H1 (cell line): ENCODE measurements around the gene XPO5. TPM values are rescaled to one million over a fixed set of nuclear protein-coding genes. Genes with fewer than 3 reads are reported as not detected.

Experiments
- CTCF ChIA-PET: fragments of 300-600 bp; sonication (Branson Sonifier 250); formaldehyde crosslinking; loops from one replicate; lab custom pipeline; 2021; ENCODE audit not compliant: partially characterized antibody; lab: Charles Lee
- POLR2A ChIA-PET: fragments of 300-600 bp; sonication (Branson Sonifier 250); formaldehyde crosslinking; loops from one replicate; lab custom pipeline; 2021; ENCODE audit warnings: inconsistent platforms; ENCODE audit not compliant: partially characterized antibody; lab: Charles Lee
- DNase-seq, 2 experiments: peaks; one replicate each; pipeline versions ENCODE4 v3.0.0 to v3.0.0-alpha.2; 2010 to 2022; ENCODE audit warnings: low spot score in 2 of 2, low read depth in 1 of 2, mixed read lengths in 1 of 2
- FAIRE-seq: peaks from 2 replicates; lab custom pipeline; 2011; peaks lifted over from hg19 to GRCh38; lab: Jason Lieb, UNC
- H2AFZ ChIP-seq: 2 replicates; pipeline ENCODE4 v1.8.1; 2012; ENCODE audit warnings: low read length, inconsistent platforms
- H2AK5ac ChIP-seq: 2 replicates; pipeline ENCODE4 v1.6.1; 2013; ENCODE audit warnings: low read depth, low read length
- H2BK120ac ChIP-seq: replicated peaks from 2 replicates; pipeline ENCODE3; 2013; ENCODE audit warnings: low read depth, low read length, inconsistent platforms
- H2BK12ac ChIP-seq: 2 replicates; pipeline ENCODE4 v1.6.1; 2013; ENCODE audit warnings: low read depth, low read length
- H2BK15ac ChIP-seq: 2 replicates; pipeline ENCODE4 v1.6.1; 2013; ENCODE audit warnings: low read length
- H2BK20ac ChIP-seq: 2 replicates; pipeline ENCODE4 v1.6.1; 2013; ENCODE audit warnings: low read length
- H2BK5ac ChIP-seq: 2 replicates; pipeline ENCODE4 v1.6.1; 2013; ENCODE audit warnings: low read depth, low read length
- H3K14ac ChIP-seq: 2 replicates; pipeline ENCODE4 v1.6.1; 2013; ENCODE audit warnings: inconsistent platforms; ENCODE audit not compliant: insufficient read length
- H3K18ac ChIP-seq: 2 replicates; pipeline ENCODE4 v1.6.1; 2013; ENCODE audit warnings: low read length; ENCODE audit errors: extremely low read depth
- H3K23ac ChIP-seq: 2 replicates; pipeline ENCODE4 v1.6.1; 2013; ENCODE audit warnings: inconsistent platforms; ENCODE audit not compliant: insufficient read length
- H3K23me2 ChIP-seq: 2 replicates; pipeline ENCODE4 v1.6.1; 2013; ENCODE audit warnings: low read depth, low read length
- H3K27ac ChIP-seq: 2 replicates; pipeline ENCODE4 v1.6.1; 2011; ENCODE audit warnings: low read depth, low read length, inconsistent platforms
- H3K27me3 ChIP-seq, 4 experiments: replicated peaks in 1 of 4; 1 replicate in 1 of 4; 2 replicates in 3 of 4; pipeline versions ENCODE4 v1.6.1 to v1.8.1; 2011 to 2013; ENCODE audit warnings: low read length in 3 of 4, mild to moderate bottlenecking in 3 of 4, inconsistent platforms in 2 of 4, mixed read lengths in 2 of 4, moderate library complexity in 1 of 4; ENCODE audit not compliant: control insufficient read depth in 3 of 4, insufficient read depth in 3 of 4; ENCODE audit errors: extremely low read depth in 1 of 4
- H3K36me3 ChIP-seq, 4 experiments: 2 replicates each; pipeline versions ENCODE4 v1.6.1 to v1.8.1; 2011 to 2013; ENCODE audit warnings: mild to moderate bottlenecking in 4 of 4, low read length in 3 of 4, moderate library complexity in 2 of 4, control low read depth in 1 of 4, inconsistent platforms in 1 of 4; ENCODE audit not compliant: insufficient read depth in 4 of 4, control insufficient read depth in 2 of 4
- H3K4ac ChIP-seq: replicated peaks from 2 replicates; pipeline ENCODE3; 2013; ENCODE audit warnings: low read length, low read depth, mixed read lengths, inconsistent platforms; ENCODE audit not compliant: insufficient read length
- H3K4me1 ChIP-seq, 4 experiments: replicated peaks in 1 of 4; 1 replicate in 1 of 4; 2 replicates in 3 of 4; pipeline versions ENCODE4 v1.6.1 to v1.8.1; 2011 to 2013; ENCODE audit warnings: low read length in 3 of 4, inconsistent platforms in 2 of 4, mixed read lengths in 1 of 4; ENCODE audit not compliant: insufficient read depth in 4 of 4, control insufficient read depth in 3 of 4
- H3K4me2 ChIP-seq, 2 experiments: 2 replicates each; pipeline versions ENCODE4 v1.6.1 to v1.8.1; 2011 to 2013; ENCODE audit warnings: low read depth in 2 of 2, low read length in 2 of 2, control low read depth in 1 of 2, inconsistent platforms in 1 of 2, mild to moderate bottlenecking in 1 of 2; ENCODE audit not compliant: insufficient read depth in 1 of 2
- H3K4me3 ChIP-seq, 4 experiments: fragments of 200-600, 300-600 bp in 1 of 4; sonication (generic), shearing (Covaris generic), sonication (Bioruptor Twin) in 1 of 4; 2 replicates each; pipeline versions ENCODE4 v1.5.1 to v1.8.1; 2011 to 2016; ENCODE audit warnings: low read length in 4 of 4, low read depth in 3 of 4, control low read depth in 2 of 4, inconsistent platforms in 2 of 4, mild to moderate bottlenecking in 2 of 4, mixed read lengths in 1 of 4, moderate library complexity in 1 of 4; ENCODE audit not compliant: insufficient read depth in 2 of 4; ENCODE audit errors: extremely low read depth in 1 of 4
- H3K56ac ChIP-seq: replicated peaks from 2 replicates; pipeline ENCODE3; 2013; ENCODE audit warnings: low read depth, mild to moderate bottlenecking, mixed read lengths, low read length, inconsistent platforms; ENCODE audit not compliant: insufficient read length
- H3K79me1 ChIP-seq: 2 replicates; pipeline ENCODE4 v1.6.1; 2013; ENCODE audit warnings: low read depth, low read length, control low read depth
- H3K79me2 ChIP-seq, 2 experiments: 2 replicates each; pipeline versions ENCODE4 v1.6.1 to v1.8.1; 2012 to 2013; ENCODE audit warnings: low read length in 2 of 2, mild to moderate bottlenecking in 2 of 2, inconsistent platforms in 1 of 2; ENCODE audit not compliant: insufficient read depth in 2 of 2, control insufficient read depth in 1 of 2
- H3K9ac ChIP-seq, 4 experiments: replicated peaks in 1 of 4; 1 replicate in 1 of 4; 2 replicates in 3 of 4; pipeline versions ENCODE4 v1.6.1 to v1.8.1; 2011 to 2013; ENCODE audit warnings: low read depth in 3 of 4, low read length in 3 of 4, control low read depth in 2 of 4, mild to moderate bottlenecking in 2 of 4, moderate library complexity in 2 of 4, inconsistent platforms in 1 of 4; ENCODE audit errors: extremely low read depth in 1 of 4
- H3K9me3 ChIP-seq, 2 experiments: 2 replicates each; pipeline versions ENCODE4 v1.6.1 to v1.8.1; 2012 to 2013; ENCODE audit warnings: mild to moderate bottlenecking in 2 of 2, moderate library complexity in 2 of 2, control low read depth in 1 of 2, inconsistent platforms in 1 of 2, low read depth in 1 of 2, low read length in 1 of 2, mixed read lengths in 1 of 2; ENCODE audit not compliant: insufficient read depth in 2 of 2
- H4K20me1 ChIP-seq, 2 experiments: replicated peaks in 1 of 2; 2 replicates each; pipeline versions ENCODE3 to v1.8.1; 2011 to 2013; ENCODE audit warnings: inconsistent platforms in 2 of 2, low read length in 2 of 2, mild to moderate bottlenecking in 1 of 2; ENCODE audit not compliant: insufficient read depth in 2 of 2, control insufficient read depth in 1 of 2
- H4K5ac ChIP-seq: 2 replicates; pipeline ENCODE4 v1.6.1; 2013; ENCODE audit warnings: low read length, low read depth, mixed read lengths, inconsistent platforms; ENCODE audit not compliant: insufficient read length
- H4K8ac ChIP-seq: 2 replicates; pipeline ENCODE4 v1.8.0; 2013; ENCODE audit warnings: mild to moderate bottlenecking, moderate library complexity, low read length, inconsistent platforms; ENCODE audit not compliant: insufficient read depth; ENCODE audit errors: extremely low read depth
- H4K91ac ChIP-seq: replicated peaks from 2 replicates; pipeline ENCODE3; 2013; ENCODE audit warnings: low read length, mixed read lengths, inconsistent platforms; ENCODE audit not compliant: insufficient read length
- CBX5 ChIP-seq: fragments of 300-800, 300-1000 bp; sonication (generic); IDR thresholded peaks from 2 replicates; pipeline ENCODE4 v1.7.1; 2016; ENCODE audit warnings: antibody characterized with exemption, low read length, low read depth
- CBX8 ChIP-seq: fragments of 300-800, 300-1000 bp; sonication (generic); IDR thresholded peaks from 2 replicates; pipeline ENCODE4 v1.7.1; 2016; ENCODE audit warnings: low read depth, low read length, borderline replicate concordance
- CEBPB ChIP-seq: IDR thresholded peaks from 2 replicates; pipeline ENCODE4 v1.6.1; 2012; ENCODE audit warnings: low read depth, low read length
- CREB1 ChIP-seq: IDR thresholded peaks from 2 replicates; pipeline ENCODE4 v1.6.1; 2012; ENCODE audit warnings: inconsistent platforms
- EZH2 ChIP-seq: fragments of 200-600 bp; sonication (generic); IDR thresholded peaks from 2 replicates; pipeline ENCODE4 v1.7.1; 2012; ENCODE audit warnings: low read depth, mild to moderate bottlenecking, moderate library complexity, low read length, inconsistent platforms; ENCODE audit not compliant: severe bottlenecking
- GTF2F1 ChIP-seq: IDR thresholded peaks from 2 replicates; pipeline ENCODE4 v1.6.1; 2012; ENCODE audit warnings: low read depth, low read length, improper control_type of control experiment, borderline replicate concordance
- JUN ChIP-seq: IDR thresholded peaks from 2 replicates; pipeline ENCODE4 v1.6.1; 2011; ENCODE audit warnings: low read depth, mild to moderate bottlenecking, improper control_type of control experiment, low read length
- TAF7 ChIP-seq: optimal IDR thresholded peaks from 2 replicates; pipeline ENCODE3; 2011; ENCODE audit warnings: low read depth, mild to moderate bottlenecking, inconsistent platforms, low read length, moderate library complexity, borderline replicate concordance
- WGBS, 2 experiments: shearing (Covaris generic) in 1 of 2; methylation state at CpG; one replicate each; pipeline versions ENCODE4 v1.1.6 to v1.1.7; 2013 to 2015; ENCODE audit warnings: low lambda C conversion rate in 2 of 2, mixed read lengths in 2 of 2, inconsistent platforms in 1 of 2, low coverage in 1 of 2, missing lambda C conversion rate in 1 of 2; ENCODE audit not compliant: insufficient replicate concordance in 2 of 2, insufficient coverage in 1 of 2, insufficient read length in 1 of 2; ENCODE audit errors: extremely low coverage in 1 of 2, missing lambda C conversion rate in 1 of 2; 5-methylcytosine and 5-hydroxymethylcytosine counted together
- polyA plus RNA-seq, 7 experiments: library from polyadenylated mRNA; depleted of rRNA in 3 of 7; stranded (reverse) in 5 of 7; unstranded in 2 of 7; fragments of >200 nt in 5 of 7; fragments of 200-250 nt in 2 of 7; gene quantifications; 1 replicate in 5 of 7; 2 replicates in 1 of 7; 4 replicates in 1 of 7; pipeline versions ENCODE4 v1.2.1 to v1.2.3, GENCODE V29; 2011 to 2013; ENCODE audit warnings: missing spikeins in 2 of 7, mixed read lengths in 2 of 7
- total RNA-seq: library from RNA; stranded (reverse); fragmentation: NEBNext Ultra II Directional; extraction: Animal tissue kit (Norgen Biotek cat#: 25700); gene quantifications from 2 replicates; pipeline ENCODE4 v1.2.1, GENCODE V29; 2021

XPO5 gene
- total and polyA plus RNA-seq, 2 of the 8 experiments (the other 6 are each of a cell fraction or from before 2014, with no cell fraction given): 80.6 to 95.7 TPM

GRCh38 chr6:43489277-43490072 is 86.4 kb downstream of the XPO5 start:
- no peaks in the 10 kb centered on the region for H3K27me3 ChIP-seq
- peaks cover 30% of the 10 kb centered on the region for H3K79me1 ChIP-seq
- H2AK5ac ChIP-seq: no peak overlapping the region
- no peaks in the 10 kb centered on the region for H3K9me3 ChIP-seq
- H3K23me2 ChIP-seq: no peaks in the 10 kb centered on the region
- no peak overlapping the region for H2AFZ ChIP-seq
- H3K4me1 ChIP-seq: peaks cover 3 to 10% (median 6%) of the 10 kb centered on the region in 4 experiments; a peak in 3 of 7 replicates
- H3K4ac ChIP-seq: no peak overlapping the region
- H3K18ac ChIP-seq: no peak overlapping the region
- peaks cover 18 to 38% of the 10 kb centered on the region in 2 experiments for H4K20me1 ChIP-seq
- H3K14ac ChIP-seq: no peak overlapping the region
- FAIRE-seq: no peak
- POLR2A ChIA-PET: interaction anchor here (0.7 to 4.1 kb wide), 9 partner anchors 10 to 62 kb away, joined by 3 to 19 read pairs (median 5); partner anchors contain the start of genes ABCC10, LRRC73 and TJAP1
- no peak overlapping the region for H3K4me2 ChIP-seq
- H2BK5ac ChIP-seq: no peak overlapping the region
- no peak overlapping the region for H2BK120ac ChIP-seq
- no peak overlapping the region for H2BK15ac ChIP-seq
- no peak overlapping the region for H2BK20ac ChIP-seq
- H4K91ac ChIP-seq: no peak overlapping the region
- no peak overlapping the region for H3K4me3 ChIP-seq
- H3K56ac ChIP-seq: no peak overlapping the region
- DNase-seq: no peak
- 87% methylated on average over 12 of the region's 12 CpGs; no CpG with 5 or more reads in 1 of the 2 experiments for WGBS, 2 experiments
- peak overlapping the region; percentile 28; the same call in 1 of the 2 replicates for H4K8ac ChIP-seq
- 0 out of 7 replicates have a peak overlapping the region, but pooled peaks of 1 of the 4 experiments have one; percentile 1 for H3K9ac ChIP-seq
- H2BK12ac ChIP-seq: no peak overlapping the region
- H3K23ac ChIP-seq: no peak overlapping the region
- CTCF ChIA-PET: interaction anchor here (0.9 to 32.9 kb wide), 5 partner anchors 6 to 155 kb away, joined by 3 to 536 read pairs (median 495); partner anchors contain the start of genes DLK2, LRRC73 and TJAP1
- 0 out of 8 replicates have a peak, but pooled peaks cover 0 to 3% (median 0%) of the 10 kb centered on the region in 4 experiments for H3K36me3 ChIP-seq
- peaks cover 0 to 64% of the 10 kb centered on the region in 2 experiments; a peak in 3 of 4 replicates for H3K79me2 ChIP-seq
- H4K5ac ChIP-seq: no peak overlapping the region
- H3K27ac ChIP-seq: no peak overlapping the region
- no peak for TF ChIP-seq EZH2
- TF ChIP-seq CBX8: no peak
- no peak for TF ChIP-seq TAF7
- TF ChIP-seq CBX5: no peak
- no peak for TF ChIP-seq GTF2F1
- no peak for TF ChIP-seq CEBPB
- TF ChIP-seq JUN: no peak
- no peak for TF ChIP-seq CREB1
- TF ChIP-seq, all 59 proteins: peak for 0
